ENCODE results near the gene FLYWCH2.

GRCh38 chr16:2915196-2915929, 32.3 kb downstream of the FLYWCH2 start:
- no peak for TF ChIP-seq GATA2 (IDR thresholded peaks at IDR 0.05; ENCODE audit: low read depth, low read length)
- no peak for TF ChIP-seq GATA3 (IDR thresholded peaks at IDR 0.05; ENCODE audit: low read depth, low read length)
